Vagina (tissue), 2 donors: ENCODE results near the gene SPINK1. TPM values are rescaled to one million over a fixed set of nuclear protein-coding genes. Genes with fewer than 3 reads are reported as not detected.

Source experiments
- DNase-seq, 2 donors: peaks; one replicate each; pipeline ENCODE4 v3.0.0-alpha.2; 2017; ENCODE audit errors: extremely low spot score in 2 of 2
- H3K27ac ChIP-seq: fragments of 200-600 bp; sonication (generic); one replicate; pipeline ENCODE4 v1.5.1; 2019
- H3K27me3 ChIP-seq: fragments of 200-600 bp; sonication (generic); one replicate; pipeline ENCODE4 v1.5.1; 2019
- H3K36me3 ChIP-seq, 2 donors: fragments of 200-600 bp; sonication (generic); one replicate each; pipeline ENCODE4 v1.5.1; 2017 to 2019
- H3K4me1 ChIP-seq: fragments of 200-600 bp; sonication (generic); one replicate; pipeline ENCODE4 v1.5.1; 2019
- H3K4me3 ChIP-seq, 2 donors: fragments of 200-600 bp; sonication (generic); 1 replicate in 1 of 2; 2 replicates in 1 of 2; pipeline ENCODE4 v1.5.1; 2016 to 2019
- H3K9me3 ChIP-seq: fragments of 200-600 bp; sonication (generic); one replicate; pipeline ENCODE4 v1.5.1; 2019
- POLR2A ChIP-seq, 2 donors: fragments of 450-650 bp; IDR thresholded peaks; one replicate each; pipeline ENCODE4 v1.6.1; 2017; ENCODE audit warnings: antibody characterized with exemption in 2 of 2, mild to moderate bottlenecking in 2 of 2, moderate library complexity in 2 of 2
- POLR2AphosphoS5 ChIP-seq, 2 donors: sonication (generic); formaldehyde crosslinking; IDR thresholded peaks; one replicate each; pipeline ENCODE4 v1.9.0; 2017; ENCODE audit warnings: antibody characterized with exemption in 2 of 2, mild to moderate bottlenecking in 2 of 2, low read depth in 1 of 2; ENCODE audit not compliant: insufficient read depth in 1 of 2
- intact Hi-C: fragments of 100-400 bp; cut with DNase I; formaldehyde crosslinking; loops from one replicate; pipeline ENCODE4 v1.15.1; 2023
- total RNA-seq: library from RNA; depleted of rRNA; stranded (reverse); fragments of >200 nt; gene quantifications from one replicate; pipeline ENCODE4 v1.2.3, GENCODE V29; 2016
- TF ChIP-seq, protein P1 (sequence below), 3 experiments: fragments of 450-650 bp in 2 of 3; fragments of 200-600 bp in 1 of 3; sonication (generic) in 1 of 3; IDR thresholded peaks; one replicate each; pipeline ENCODE4 v1.5.1; 2017 to 2019; ENCODE audit warnings: antibody characterized with exemption in 3 of 3, mild to moderate bottlenecking in 2 of 3, moderate library complexity in 2 of 3

Gene SPINK1
- total RNA-seq, 1 donor from 2014 or later: not detected

DNA sequence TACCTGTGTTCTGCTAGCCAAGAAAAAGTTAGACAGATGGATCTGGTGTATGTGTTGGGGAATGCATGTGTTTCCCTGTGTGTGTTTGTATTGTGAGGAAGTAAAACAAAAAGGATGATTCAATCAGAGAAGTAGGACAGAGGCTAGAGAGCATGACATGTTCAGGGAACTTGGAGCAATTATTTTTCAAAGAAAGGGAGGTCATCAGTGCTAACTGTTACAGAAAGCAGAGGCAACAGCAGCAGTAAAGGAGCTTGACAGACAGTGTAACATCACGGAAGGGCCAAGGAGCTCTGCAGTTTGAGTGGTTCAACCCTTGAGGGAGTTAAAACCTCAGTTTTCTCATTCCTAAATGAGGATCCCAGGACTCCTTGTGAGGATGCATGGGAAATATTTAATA is 13.2 kb downstream of the SPINK1 start:
- intact Hi-C loops: no loop called here
- Histone ChIP-seq H3K4me1 (no peaks in the 10 kb centered on the region), H3K9me3 (no peaks in the 10 kb centered on the region), H3K4me3 (no peak overlapping the region), H3K36me3 (no peaks in the 10 kb centered on the region), H3K27me3 (no peaks in the 10 kb centered on the region), H3K27ac (no peak overlapping the region)
- no peak for DNase-seq
- TF ChIP-seq POLR2A (IDR thresholded peaks at IDR 0.05) (no peak), POLR2AphosphoS5 (IDR thresholded peaks at IDR 0.05; ENCODE audit: insufficient read depth in 1 of 2, low read depth in 1 of 2) (no peak)
- TF ChIP-seq, protein P1, sequence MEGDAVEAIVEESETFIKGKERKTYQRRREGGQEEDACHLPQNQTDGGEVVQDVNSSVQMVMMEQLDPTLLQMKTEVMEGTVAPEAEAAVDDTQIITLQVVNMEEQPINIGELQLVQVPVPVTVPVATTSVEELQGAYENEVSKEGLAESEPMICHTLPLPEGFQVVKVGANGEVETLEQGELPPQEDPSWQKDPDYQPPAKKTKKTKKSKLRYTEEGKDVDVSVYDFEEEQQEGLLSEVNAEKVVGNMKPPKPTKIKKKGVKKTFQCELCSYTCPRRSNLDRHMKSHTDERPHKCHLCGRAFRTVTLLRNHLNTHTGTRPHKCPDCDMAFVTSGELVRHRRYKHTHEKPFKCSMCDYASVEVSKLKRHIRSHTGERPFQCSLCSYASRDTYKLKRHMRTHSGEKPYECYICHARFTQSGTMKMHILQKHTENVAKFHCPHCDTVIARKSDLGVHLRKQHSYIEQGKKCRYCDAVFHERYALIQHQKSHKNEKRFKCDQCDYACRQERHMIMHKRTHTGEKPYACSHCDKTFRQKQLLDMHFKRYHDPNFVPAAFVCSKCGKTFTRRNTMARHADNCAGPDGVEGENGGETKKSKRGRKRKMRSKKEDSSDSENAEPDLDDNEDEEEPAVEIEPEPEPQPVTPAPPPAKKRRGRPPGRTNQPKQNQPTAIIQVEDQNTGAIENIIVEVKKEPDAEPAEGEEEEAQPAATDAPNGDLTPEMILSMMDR (IDR thresholded peaks at IDR 0.05): no peak

DNA sequence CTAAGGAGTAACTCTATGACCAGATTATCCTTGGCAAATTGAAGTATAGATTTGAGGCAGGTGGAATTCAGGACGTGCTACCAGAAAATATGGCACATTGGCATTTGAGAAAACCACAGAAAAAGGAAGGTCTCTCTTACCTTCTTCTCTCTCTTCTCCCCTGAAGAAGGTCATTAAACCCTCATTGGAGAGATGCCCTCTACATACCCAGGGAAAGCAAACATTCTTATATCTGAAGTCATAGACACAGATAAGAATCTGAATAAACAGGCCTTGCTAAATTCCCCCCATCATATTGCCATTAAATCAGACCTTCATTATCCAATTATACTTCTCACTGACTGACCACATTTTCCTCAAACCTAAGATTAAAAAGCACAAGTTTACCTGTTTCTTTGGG is 17.8 kb downstream of the SPINK1 start:
- H3K36me3 ChIP-seq: no peaks in the 10 kb centered on the region
- intact Hi-C loops: no loop called here
- no peak overlapping the region for H3K4me3 ChIP-seq
- no peak overlapping the region for H3K27ac ChIP-seq
- DNase-seq: no peak
- no peaks in the 10 kb centered on the region for H3K27me3 ChIP-seq
- H3K9me3 ChIP-seq: no peaks in the 10 kb centered on the region
- TF ChIP-seq POLR2AphosphoS5 (IDR thresholded peaks at IDR 0.05; ENCODE audit: insufficient read depth in 1 of 2, low read depth in 1 of 2): no peak
- no peaks in the 10 kb centered on the region for H3K4me1 ChIP-seq

DNA sequence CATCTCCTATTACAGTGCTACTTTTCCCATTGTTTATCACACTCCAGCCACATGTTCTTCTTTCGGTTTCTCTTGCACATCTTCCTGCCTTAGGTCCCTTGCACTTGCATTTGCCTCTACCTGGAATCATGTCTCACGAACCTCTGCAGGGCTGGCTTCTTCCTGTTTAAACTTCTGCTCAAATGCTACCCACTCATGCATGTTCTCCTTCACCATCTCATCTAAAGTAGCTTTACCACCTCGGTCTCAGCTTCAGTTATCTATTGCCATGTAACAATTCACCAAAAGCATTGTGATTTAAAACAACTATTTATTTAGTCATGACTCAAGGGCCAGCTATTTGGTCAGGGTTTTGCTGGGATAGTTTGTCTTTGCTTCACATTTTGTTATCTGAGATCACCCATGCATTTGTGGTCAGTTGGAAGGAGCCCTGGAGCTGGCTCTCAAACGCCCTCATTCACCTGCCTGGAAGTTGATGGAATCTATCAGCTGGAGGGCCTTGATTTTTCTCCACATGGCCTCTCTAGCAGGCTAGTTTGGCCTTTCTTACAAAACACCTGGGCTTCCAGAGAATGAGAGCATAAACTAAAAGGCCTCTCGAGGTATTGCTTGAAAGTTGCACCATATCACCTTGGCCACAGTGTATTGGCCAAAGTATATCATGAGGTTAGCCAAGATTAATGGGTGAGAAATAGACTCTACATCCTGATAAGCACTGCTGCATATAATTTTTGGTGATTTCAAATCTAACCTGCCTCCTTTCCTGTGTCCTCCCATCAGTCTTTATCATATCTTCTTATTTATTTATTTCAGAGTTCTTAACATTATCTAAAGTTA is 21.4 kb downstream of the SPINK1 start:
- H3K27me3 ChIP-seq: no peaks in the 10 kb centered on the region
- intact Hi-C loops: no loop called here
- TF ChIP-seq POLR2A (IDR thresholded peaks at IDR 0.05) (no peak), POLR2AphosphoS5 (IDR thresholded peaks at IDR 0.05; ENCODE audit: insufficient read depth in 1 of 2, low read depth in 1 of 2) (no peak)
- TF ChIP-seq, protein P1 (IDR thresholded peaks at IDR 0.05): no peak
- no peak overlapping the region for H3K4me3 ChIP-seq
- no peaks in the 10 kb centered on the region for H3K36me3 ChIP-seq
- no peaks in the 10 kb centered on the region for H3K9me3 ChIP-seq
- H3K27ac ChIP-seq: no peak overlapping the region
- H3K4me1 ChIP-seq: no peaks in the 10 kb centered on the region
- no peak for DNase-seq

DNA sequence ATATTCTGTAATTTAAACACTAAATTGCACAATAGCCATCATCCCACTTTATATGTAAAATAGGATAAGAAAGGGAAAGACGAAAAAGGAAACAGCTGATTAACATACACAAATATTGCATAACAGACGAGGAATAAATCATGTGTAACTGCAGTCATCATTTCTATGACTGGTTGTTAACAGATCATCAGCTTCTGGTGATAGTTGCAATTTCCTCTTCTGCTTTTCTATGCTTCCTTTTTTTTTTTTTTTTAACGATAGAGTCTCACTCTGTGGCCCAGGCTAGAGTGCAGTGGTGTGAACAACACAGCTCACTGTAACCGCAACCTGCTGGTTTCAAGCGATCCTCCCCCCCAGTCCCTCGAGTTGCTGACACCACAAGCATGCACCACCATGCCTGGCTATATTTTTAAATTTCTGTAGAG is 26.4 kb downstream of the SPINK1 start:
- Histone ChIP-seq H3K4me3 (no peak overlapping the region), H3K9me3 (no peaks in the 10 kb centered on the region), H3K27me3 (no peaks in the 10 kb centered on the region), H3K36me3 (no peaks in the 10 kb centered on the region), H3K4me1 (no peaks in the 10 kb centered on the region), H3K27ac (no peak overlapping the region)
- TF ChIP-seq POLR2AphosphoS5 (IDR thresholded peaks at IDR 0.05; ENCODE audit: insufficient read depth in 1 of 2, low read depth in 1 of 2) (no peak), POLR2A (IDR thresholded peaks at IDR 0.05) (no peak)
- TF ChIP-seq, protein P1 (IDR thresholded peaks at IDR 0.05): no peak
- intact Hi-C loops: no loop called here
- DNase-seq: no peak

DNA sequence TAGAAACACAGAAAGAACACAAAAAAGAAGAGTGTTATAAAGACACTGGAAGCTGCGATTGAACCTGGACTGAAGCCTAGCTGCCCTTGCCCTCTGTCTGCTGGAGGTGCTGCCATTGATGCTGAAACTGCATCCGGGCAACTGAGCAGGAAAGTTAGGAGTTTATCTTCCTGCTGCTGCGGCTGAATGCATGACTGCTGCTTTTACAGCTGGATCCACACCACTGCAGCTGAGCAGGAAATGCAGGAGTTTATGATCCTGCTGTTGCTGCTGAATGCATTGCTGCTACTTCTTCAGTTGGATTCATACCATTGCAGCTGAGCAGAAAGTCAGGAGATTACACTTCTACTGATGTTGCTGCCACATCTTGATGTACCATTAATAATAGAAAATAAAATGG is 27.1 kb downstream of the SPINK1 start:
- Histone ChIP-seq H3K36me3 (no peaks in the 10 kb centered on the region), H3K4me1 (no peaks in the 10 kb centered on the region), H3K27ac (no peak overlapping the region), H3K27me3 (no peaks in the 10 kb centered on the region), H3K4me3 (no peak overlapping the region), H3K9me3 (no peaks in the 10 kb centered on the region)
- TF ChIP-seq POLR2AphosphoS5 (IDR thresholded peaks at IDR 0.05; ENCODE audit: insufficient read depth in 1 of 2, low read depth in 1 of 2) (no peak), POLR2A (IDR thresholded peaks at IDR 0.05) (no peak)
- TF ChIP-seq, protein P1 (IDR thresholded peaks at IDR 0.05): no peak
- intact Hi-C loops: no loop called here
- no peak for DNase-seq
